Cardiac muscle cell (in vitro differentiated cells and primary cell): ENCODE data around the gene PCDH9. TPM values are rescaled to one million over a fixed set of nuclear protein-coding genes. Genes with fewer than 3 reads are reported as not detected.

ENCODE experiments used
- DNase-seq, 2 donors: peaks; one replicate each; pipeline versions ENCODE4 v3.0.0 to v3.0.0-alpha.2; 2010 to 2017; ENCODE audit warnings: low read depth in 1 of 2, low spot score in 1 of 2
- H3K27ac ChIP-seq: fragments of 200-600 bp; sonication (generic); 2 replicates; pipeline ENCODE4 v1.5.1; 2016
- H3K27me3 ChIP-seq: fragments of 200-600 bp; sonication (generic); 2 replicates; pipeline ENCODE4 v1.6.0; 2016; ENCODE audit warnings: control low read depth
- H3K36me3 ChIP-seq: fragments of 200-600 bp; sonication (generic); 2 replicates; pipeline ENCODE4 v1.5.1; 2016; ENCODE audit warnings: control low read depth
- H3K4me1 ChIP-seq: fragments of 200-600 bp; sonication (generic); 2 replicates; pipeline ENCODE4 v1.8.1; 2017; ENCODE audit warnings: low read depth, mild to moderate bottlenecking, mixed run types
- H3K4me3 ChIP-seq: fragments of 200-600 bp; sonication (generic); 2 replicates; pipeline ENCODE4 v1.5.1; 2016; ENCODE audit warnings: mild to moderate bottlenecking
- H3K9me3 ChIP-seq: fragments of 200-600 bp; sonication (generic); 2 replicates; pipeline ENCODE4 v1.5.1; 2017; ENCODE audit warnings: low read depth, mild to moderate bottlenecking, control low read depth
- CTCF ChIP-seq: IDR thresholded peaks from 2 replicates; pipeline ENCODE4 v1.5.1; 2012; ENCODE audit warnings: low read depth, mild to moderate bottlenecking, low read length
- polyA plus RNA-seq: library from polyadenylated mRNA; unstranded; fragments of >200 nt; fragmentation: Nextera tagmentation; extraction: Ambion mirVana; gene quantifications from 2 replicates; pipeline ENCODE4 v1.2.1, GENCODE V29; 2016
- total RNA-seq: library from RNA; depleted of rRNA; stranded (reverse); fragments of >200 nt; gene quantifications from 2 replicates; pipeline ENCODE4 v1.2.3, GENCODE V29; 2016

Gene PCDH9
- total and polyA plus RNA-seq, 2 experiments from 2014 or later = 1.6 to 2.3 TPM

DNA sequence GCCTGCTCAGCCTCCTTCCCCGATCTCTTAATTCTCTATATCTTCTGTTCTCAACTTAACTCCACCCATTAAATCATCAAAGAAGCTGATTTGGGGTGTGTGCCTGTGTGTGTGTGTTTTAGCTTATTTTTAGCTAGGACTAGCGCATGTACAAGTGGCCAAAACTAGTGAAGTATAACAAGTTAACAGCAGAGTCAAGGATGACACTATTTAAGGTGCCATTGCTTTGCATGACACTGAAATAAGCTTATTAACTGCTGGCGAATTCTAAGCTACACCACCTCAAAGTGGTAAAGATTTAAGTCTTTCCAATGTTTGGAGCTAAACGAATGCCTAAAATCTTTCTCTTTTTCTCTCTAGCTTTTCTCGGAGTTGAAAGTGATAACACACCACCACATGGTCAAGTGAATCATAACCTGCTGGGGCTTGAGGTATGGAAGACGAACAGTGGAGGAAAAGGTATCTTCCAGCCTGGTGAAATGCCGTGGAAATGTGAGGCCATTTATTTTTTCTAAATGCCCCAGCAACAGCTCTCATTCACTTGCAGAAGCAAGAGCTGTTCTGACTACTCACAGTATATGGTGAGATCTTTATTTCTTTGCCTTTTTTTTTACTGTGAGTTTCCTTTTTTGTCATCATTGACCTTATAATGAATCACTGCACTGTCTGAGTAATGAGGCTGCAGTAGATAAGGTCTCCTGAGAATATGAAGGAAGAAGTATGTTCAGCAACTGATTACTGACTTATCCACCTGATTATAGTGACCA, 570.3 kb downstream of the PCDH9 start:
- H3K36me3 ChIP-seq = no peaks in the 10 kb centered on the region

DNA sequence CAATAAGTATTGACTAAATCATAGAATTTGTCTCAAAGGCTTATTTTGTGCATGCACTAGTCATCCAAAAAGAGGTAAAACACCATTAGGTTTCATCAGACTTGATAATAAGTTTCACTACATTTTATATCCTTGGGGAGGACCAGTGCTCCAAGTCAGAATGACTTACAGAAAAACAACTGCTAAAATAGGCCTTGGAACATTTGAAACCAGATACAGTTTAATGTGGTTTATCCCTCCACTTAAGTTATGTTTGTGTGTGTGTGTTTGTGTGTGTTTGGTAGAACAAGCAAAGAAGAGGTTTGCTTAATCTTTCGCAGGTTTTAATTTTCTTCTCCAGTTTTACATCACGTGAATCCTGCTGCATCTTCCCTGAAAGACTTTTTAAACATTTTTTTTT, 570.9 kb downstream of the PCDH9 start:
- no peak for TF ChIP-seq CTCF
- no peak overlapping the region for H3K27ac ChIP-seq
- no peaks in the 10 kb centered on the region for H3K36me3 ChIP-seq
- H3K27me3 ChIP-seq = no peaks in the 10 kb centered on the region
- DNase-seq = peak in 1 of 2 donors; percentile 6
- no peaks in the 10 kb centered on the region for H3K9me3 ChIP-seq
- no peak overlapping the region for H3K4me3 ChIP-seq
- H3K4me1 ChIP-seq = peaks cover 7% of the 10 kb centered on the region

More for the DNA sequence above, 570.3 kb downstream of the PCDH9 start:
- Histone ChIP-seq H3K4me1 (peaks cover 7% of the 10 kb centered on the region), H3K4me3 (no peak overlapping the region), H3K27me3 (no peaks in the 10 kb centered on the region), H3K27ac (no peak overlapping the region), H3K9me3 (no peaks in the 10 kb centered on the region)
- no peak for TF ChIP-seq CTCF
- DNase-seq = peak in 1 of 2 donors; percentile 54

DNA sequence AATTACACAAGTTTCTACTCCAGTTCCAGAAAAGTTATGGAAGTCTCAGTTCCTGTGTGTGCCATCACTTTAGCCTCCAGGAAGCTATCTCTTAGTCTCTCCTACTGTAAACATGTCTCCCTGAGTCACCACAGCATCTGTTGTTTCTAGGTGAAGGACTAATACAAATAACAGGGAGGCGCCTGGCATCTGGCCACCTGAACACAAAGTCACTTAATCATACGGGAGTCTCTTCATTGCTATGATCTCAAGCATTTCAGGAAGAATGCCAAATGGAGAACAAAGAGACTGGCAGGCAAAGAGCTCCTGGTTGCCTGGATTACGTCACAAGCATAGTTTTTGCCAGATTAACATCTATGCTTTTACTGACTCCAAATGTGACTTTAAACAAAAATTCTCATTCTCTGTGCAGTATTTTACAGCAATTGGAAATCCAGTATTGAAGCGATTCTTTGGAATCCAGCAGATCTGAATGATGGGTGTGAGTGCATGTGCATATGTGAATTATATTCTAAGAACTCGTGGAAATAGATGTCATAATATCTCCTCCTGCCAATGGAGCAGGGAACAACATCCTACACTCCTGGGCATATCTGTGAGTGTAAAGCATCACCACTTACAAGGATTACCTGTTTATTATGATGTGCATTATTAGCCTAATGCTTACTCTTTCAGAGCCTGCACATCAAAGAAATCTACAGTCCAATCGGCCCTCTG, 572.8 kb downstream of the PCDH9 start:
- Histone ChIP-seq H3K27ac (no peak overlapping the region), H3K4me1 (peaks cover 7% of the 10 kb centered on the region), H3K36me3 (no peaks in the 10 kb centered on the region), H3K9me3 (no peaks in the 10 kb centered on the region), H3K4me3 (no peak overlapping the region), H3K27me3 (no peaks in the 10 kb centered on the region)
- TF ChIP-seq CTCF = no peak
- DNase-seq = peak in 1 of 2 donors; percentile 92

- Histone ChIP-seq H3K4me3 (no peak overlapping the region), H3K27ac (no peak overlapping the region), H3K4me1 (peaks cover 7% of the 10 kb centered on the region), H3K27me3 (no peaks in the 10 kb centered on the region), H3K36me3 (no peaks in the 10 kb centered on the region), H3K9me3 (no peaks in the 10 kb centered on the region)
- DNase-seq = peak in 1 of 2 donors; percentile 4
- TF ChIP-seq CTCF = no peak
These were observed 574.2 kb downstream of the PCDH9 start for GRCh38 chr13:66655847-66656454.

- Histone ChIP-seq H3K4me1 (no peaks in the 10 kb centered on the region), H3K27ac (no peak overlapping the region), H3K27me3 (no peaks in the 10 kb centered on the region), H3K4me3 (no peak overlapping the region), H3K9me3 (no peaks in the 10 kb centered on the region), H3K36me3 (no peaks in the 10 kb centered on the region)
- no peak for TF ChIP-seq CTCF
- no peak for DNase-seq
These were observed 585.2 kb downstream of the PCDH9 start for GRCh38 chr13:66644855-66645460.
